K562 (cell line): ENCODE results near the gene ZMIZ1. TPM values are rescaled to one million over a fixed set of nuclear protein-coding genes. Genes with fewer than 3 reads are reported as not detected.

Experiments
- ATAC-seq: fragments of 200-7000 bp; cut with Tn5 transposase; 3 replicates; pipeline ENCODE4 v1.9.1; 2020; ENCODE audit warnings: moderate library complexity
- BruUV-seq: library from RNA; stranded (reverse); fragments of 400-500 nt; replicated peaks from 2 replicates; lab custom pipeline; 2021; lab: Mats Ljungman, UMichigan
- CTCF ChIA-PET: fragments of 300-600 bp; formaldehyde crosslinking; extraction: SDS; loops from one replicate; lab custom pipeline; 2021; ENCODE audit warnings: low intra/inter-chr PET ratio; lab: Yijun Ruan, JAX
- POLR2A ChIA-PET: fragments of 300-600, 350-650 bp; sonication (Branson Sonifier 250); formaldehyde crosslinking; extraction: SDS; loops from one replicate; lab custom pipeline; 2021; ENCODE audit warnings: antibody characterized with exemption, inconsistent platforms; lab: Yijun Ruan, JAX
- DNase-seq, 4 experiments: peaks; one replicate each; pipeline versions ENCODE4 v3.0.0 to v3.0.0-alpha.2; 2011 to 2018; ENCODE audit warnings: low spot score in 3 of 4, mixed read lengths in 3 of 4; ENCODE audit errors: extremely low read depth in 1 of 4
- FAIRE-seq: peaks from 2 replicates; lab custom pipeline; 2011; peaks lifted over from hg19 to GRCh38; lab: Jason Lieb, UNC
- H2AFZ ChIP-seq: 2 replicates; pipeline ENCODE4 v1.6.0; 2011; ENCODE audit warnings: low read depth, low read length, control low read depth, inconsistent platforms
- H3K27ac ChIP-seq: fragments of 200-600 bp; 3 replicates; pipeline ENCODE4 v1.8.0; 2011; ENCODE audit warnings: low read depth, mild to moderate bottlenecking, control low read depth, inconsistent platforms, low read length, moderate library complexity, mixed read lengths; ENCODE audit errors: extremely low read depth
- H3K27me3 ChIP-seq, 2 experiments: fragments of 300-600 bp in 1 of 2; 2 replicates in 1 of 2; 3 replicates in 1 of 2; pipeline versions ENCODE4 v1.6.0 to v1.8.0; 2011; ENCODE audit warnings: inconsistent platforms in 2 of 2, low read length in 2 of 2, mild to moderate bottlenecking in 1 of 2, mixed read lengths in 1 of 2, moderate library complexity in 1 of 2; ENCODE audit not compliant: control insufficient read depth in 2 of 2, insufficient read depth in 2 of 2
- H3K36me3 ChIP-seq: fragments of 300-600 bp; 3 replicates; pipeline ENCODE4 v1.8.0; 2011; ENCODE audit warnings: mild to moderate bottlenecking, low read length, inconsistent platforms; ENCODE audit not compliant: control insufficient read depth, insufficient read depth
- H3K4me1 ChIP-seq, 2 experiments: fragments of 200-600 bp in 1 of 2; replicated peaks in 1 of 2; 2 replicates in 1 of 2; 3 replicates in 1 of 2; pipeline versions ENCODE4 v1.5.1 to v1.8.0; 2011; ENCODE audit warnings: inconsistent platforms in 2 of 2, low read length in 2 of 2, mild to moderate bottlenecking in 1 of 2, mixed read lengths in 1 of 2, moderate library complexity in 1 of 2; ENCODE audit not compliant: control insufficient read depth in 2 of 2, insufficient read depth in 2 of 2
- H3K4me2 ChIP-seq: 2 replicates; pipeline ENCODE4 v1.6.1; 2011; ENCODE audit warnings: low read length, control low read depth, inconsistent platforms, mixed read lengths; ENCODE audit not compliant: insufficient read depth
- H3K4me3 ChIP-seq: fragments of 200-600 bp; sonication (generic), shearing (Covaris generic); 2 replicates; pipeline ENCODE4 v1.5.1; 2016; ENCODE audit warnings: control low read depth, inconsistent platforms
- H3K79me2 ChIP-seq: fragments of 200-600 bp; 3 replicates; pipeline ENCODE4 v1.8.0; 2011; ENCODE audit warnings: low read length, inconsistent platforms; ENCODE audit not compliant: control insufficient read depth, insufficient read depth
- H3K9ac ChIP-seq, 2 experiments: 2 replicates each; pipeline versions ENCODE4 v1.6.0 to v1.6.1; 2011; ENCODE audit warnings: low read depth in 2 of 2, low read length in 2 of 2, control low read depth in 1 of 2, inconsistent platforms in 1 of 2, mild to moderate bottlenecking in 1 of 2, mixed read lengths in 1 of 2; ENCODE audit not compliant: insufficient read depth in 1 of 2
- H3K9me1 ChIP-seq: one replicate; pipeline ENCODE4 v1.6.0; 2011; ENCODE audit warnings: inconsistent platforms, mild to moderate bottlenecking, low read length, moderate library complexity; ENCODE audit not compliant: control insufficient read depth, insufficient read depth
- H3K9me3 ChIP-seq: replicated peaks from 2 replicates; pipeline ENCODE4 v1.5.1; 2011; ENCODE audit warnings: low read depth, low read length, inconsistent platforms; ENCODE audit not compliant: control insufficient read depth, insufficient read depth
- H4K20me1 ChIP-seq: replicated peaks from 2 replicates; pipeline ENCODE4 v1.6.1; 2011; ENCODE audit warnings: low read length, inconsistent platforms, mixed read lengths; ENCODE audit not compliant: control insufficient read depth, insufficient read depth
- C11orf30 ChIP-seq: fragments of 450-650 bp; IDR thresholded peaks from 2 replicates; pipeline ENCODE4 v1.6.1; 2016; ENCODE audit warnings: low read depth, mild to moderate bottlenecking
- EGR1 ChIP-seq: fragments of 450-650 bp; conservative IDR thresholded peaks from 2 replicates; pipeline ENCODE4 v1.6.1; 2017; ENCODE audit warnings: mild to moderate bottlenecking
- MAZ ChIP-seq, 2 experiments: fragments of 450-650 bp in 1 of 2; sonication (generic) in 1 of 2; formaldehyde crosslinking; IDR thresholded peaks in 1 of 2; conservative IDR thresholded peaks in 1 of 2; 2 replicates each; pipeline versions ENCODE4 v1.4.0 to v1.5.0; 2020; ENCODE audit warnings: mild to moderate bottlenecking in 1 of 2, missing genetic modification reagents in 1 of 2
- MEIS2 ChIP-seq: fragments of 450-650 bp; IDR thresholded peaks from 2 replicates; pipeline ENCODE4 v1.6.1; 2014; ENCODE audit warnings: mild to moderate bottlenecking; ENCODE audit not compliant: partially characterized antibody
- NR3C1 ChIP-seq: sonication (generic); formaldehyde crosslinking; IDR thresholded peaks from 2 replicates; pipeline ENCODE4 v1.8.1; 2022; ENCODE audit warnings: missing genetic modification reagents
- RUNX1 ChIP-seq: sonication (generic); IDR thresholded peaks from 2 replicates; pipeline ENCODE4 v1.6.1; 2016; ENCODE audit warnings: antibody characterized with exemption, low read depth
- TAF15 ChIP-seq: fragments of 200-400 bp; formaldehyde crosslinking; IDR thresholded peaks from 2 replicates; pipeline ENCODE4 v1.6.1; 2017; ENCODE audit warnings: mild to moderate bottlenecking, low read depth, low read length, moderate library complexity
- WGBS: fragments of 100-300 bp; shearing (Covaris generic); methylation state at CpG from one replicate; pipeline ENCODE4 v1.1.6; 2016; ENCODE audit warnings: low coverage, mixed read lengths; ENCODE audit not compliant: insufficient coverage; ENCODE audit errors: missing lambda C conversion rate; 5-methylcytosine and 5-hydroxymethylcytosine counted together
- in situ Hi-C: fragments of 300-500 bp; cut with MboI; formaldehyde crosslinking; loops from 4 replicates; pipeline ENCODE4 v1.15.0; 2018; ENCODE audit warnings: inconsistent platforms, mixed read lengths
- intact Hi-C: fragments of 100-400 bp; cut with micrococcal nuclease; formaldehyde crosslinking; loops from 2 replicates; pipeline ENCODE4 v1.14.2; 2022
- polyA plus RNA-seq, 8 experiments: library from polyadenylated mRNA; depleted of rRNA in 4 of 8; stranded (reverse) in 5 of 8; unstranded in 3 of 8; fragments of >200 nt; fragmentation: Nextera tagmentation in 2 of 8; fragmentation: Illumina TruSeq in 1 of 8; extraction: Ambion mirVana in 2 of 8; extraction: Trizol in 1 of 8; gene quantifications; 2 replicates each; pipeline versions ENCODE4 v1.2.1 to v1.2.3, GENCODE V29; 2011 to 2014; ENCODE audit warnings: inconsistent platforms in 1 of 8, missing spikeins in 1 of 8
- total RNA-seq, 7 experiments: library from RNA; depleted of rRNA in 6 of 7; stranded (reverse); fragments of >200 nt in 6 of 7; fragmentation: Illumina TruSeq in 2 of 7; extraction: Trizol in 2 of 7; gene quantifications; 2 replicates each; pipeline versions ENCODE4 v1.2.1 to v1.2.3, GENCODE V29; 2011 to 2021; ENCODE audit warnings: low replicate concordance in 1 of 7
- TF ChIP-seq, protein P1 (sequence below): fragments of 250-450 bp; sonication (Bioruptor Pico); IDR thresholded peaks from 2 replicates; pipeline ENCODE4 v1.4.0; 2020
- TF ChIP-seq, protein P2 (sequence below): fragments of 250-450 bp; sonication (Bioruptor Pico); IDR thresholded peaks from 2 replicates; pipeline ENCODE4 v1.5.0; 2022; ENCODE audit warnings: mild to moderate bottlenecking
- TF ChIP-seq, protein P3 (sequence below): fragments of 250-450 bp; sonication (Bioruptor Pico); IDR thresholded peaks from 2 replicates; pipeline ENCODE4 v1.8.0; 2022; ENCODE audit warnings: inconsistent platforms

ZMIZ1 gene
- total and polyA plus RNA-seq, 9 of the 15 experiments (the other 6 are each of a cell fraction or from before 2014, with no cell fraction given): 1.0 to 37.3 (median 4.3) TPM

DNA sequence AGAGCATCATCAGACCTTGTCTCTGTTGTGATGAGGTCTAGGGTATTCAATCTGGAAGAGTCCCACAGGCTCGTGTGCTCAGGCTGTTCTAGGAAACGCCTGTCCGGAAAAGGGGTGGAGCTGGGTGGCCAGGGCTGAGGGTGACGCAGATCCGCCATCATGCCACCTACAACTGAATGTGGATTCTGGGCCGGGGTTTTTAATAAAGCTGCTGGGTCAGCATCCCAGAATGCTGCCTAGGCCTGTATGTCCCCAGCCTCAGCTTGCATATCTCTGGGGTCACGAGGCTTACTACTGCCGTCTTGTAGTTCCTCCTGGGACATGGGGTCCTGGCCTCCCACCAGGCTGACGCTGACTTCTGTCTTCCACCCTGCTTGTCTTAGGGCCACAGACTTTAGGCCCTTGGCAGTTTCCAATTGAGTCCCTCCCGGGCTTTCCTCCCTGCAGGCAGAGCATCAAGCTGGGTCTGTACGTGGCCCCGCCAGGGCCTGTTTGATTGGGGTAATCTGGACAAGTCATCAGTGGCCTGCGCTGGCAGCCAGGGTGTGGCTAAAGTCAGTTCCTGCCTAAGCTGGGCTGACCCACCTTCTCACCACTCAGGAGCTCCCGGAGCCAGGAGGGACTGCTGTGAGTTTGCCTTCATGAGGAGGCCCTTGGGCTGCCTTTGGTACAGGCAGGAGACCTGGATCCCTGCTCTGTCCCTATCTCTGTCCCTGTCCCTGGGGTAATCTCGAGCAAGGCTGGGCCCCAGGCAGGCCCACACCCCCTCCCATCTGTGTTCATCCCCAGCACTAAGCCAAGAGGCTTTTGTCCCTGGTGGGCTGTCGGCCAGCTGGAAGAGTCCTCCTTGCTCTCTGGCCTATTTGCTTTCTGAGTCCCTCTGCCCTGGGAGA, 79.9 kb downstream of the ZMIZ1 start:
- DNase-seq: peak; percentile 78 to 93 (median 83)
- Histone ChIP-seq H3K79me2 (peaks cover 23% of the 10 kb centered on the region; the same call in 2 of the 3 replicates), H3K9me3 (no peaks in the 10 kb centered on the region), H3K9me1 (peaks cover 7% of the 10 kb centered on the region), H3K27ac (peak overlapping the region; percentile 85), H2AFZ (peak overlapping the region; percentile 58), H4K20me1 (no peaks in the 10 kb centered on the region), H3K27me3 (no peaks in the 10 kb centered on the region), H3K4me1 (peaks cover 92 to 93% of the 10 kb centered on the region in 2 experiments), H3K4me3 (peak overlapping the region; percentile 22), H3K4me2 (peak overlapping the region; percentile 77), H3K36me3 (peaks cover 20% of the 10 kb centered on the region; the same call in 1 of the 3 replicates), H3K9ac (peak overlapping the region; percentile 76 to 89)
- peak; percentile 71 for ATAC-seq
- WGBS: 12% methylated on average over 16 of the region's 16 CpGs
- CTCF ChIA-PET: no interaction called here
- BruUV-seq: no TSS peak
- peak; percentile 94 for FAIRE-seq
- intact Hi-C loops: loop anchor here (1.0 to 5.0 kb wide), 3 partner anchors 47 to 81 kb away; partner anchors contain the start of gene ZMIZ1
- in situ Hi-C loops: no loop called here
- POLR2A ChIA-PET: interaction anchor here (0.6 to 2.8 kb wide), 16 partner anchors 10 to 1426 kb away, joined by 3 to 20 read pairs (median 4); no protein-coding TSS in a partner anchor
- TF ChIP-seq RUNX1 (peak; percentile 64), C11orf30 (peak; percentile 76), EGR1 (no peak), MAZ (CRISPR knock-in tag; conservative IDR thresholded peaks at IDR 0.05 in 1 of 2, IDR thresholded peaks at IDR 0.05 in 1 of 2) (peak; percentile 64 to 83; a peak in 3 of 4 replicates), MEIS2 (peak; percentile 75), TAF15 (no peak), NR3C1 (CRISPR knock-in tag) (no peak)
- TF ChIP-seq, protein P1, sequence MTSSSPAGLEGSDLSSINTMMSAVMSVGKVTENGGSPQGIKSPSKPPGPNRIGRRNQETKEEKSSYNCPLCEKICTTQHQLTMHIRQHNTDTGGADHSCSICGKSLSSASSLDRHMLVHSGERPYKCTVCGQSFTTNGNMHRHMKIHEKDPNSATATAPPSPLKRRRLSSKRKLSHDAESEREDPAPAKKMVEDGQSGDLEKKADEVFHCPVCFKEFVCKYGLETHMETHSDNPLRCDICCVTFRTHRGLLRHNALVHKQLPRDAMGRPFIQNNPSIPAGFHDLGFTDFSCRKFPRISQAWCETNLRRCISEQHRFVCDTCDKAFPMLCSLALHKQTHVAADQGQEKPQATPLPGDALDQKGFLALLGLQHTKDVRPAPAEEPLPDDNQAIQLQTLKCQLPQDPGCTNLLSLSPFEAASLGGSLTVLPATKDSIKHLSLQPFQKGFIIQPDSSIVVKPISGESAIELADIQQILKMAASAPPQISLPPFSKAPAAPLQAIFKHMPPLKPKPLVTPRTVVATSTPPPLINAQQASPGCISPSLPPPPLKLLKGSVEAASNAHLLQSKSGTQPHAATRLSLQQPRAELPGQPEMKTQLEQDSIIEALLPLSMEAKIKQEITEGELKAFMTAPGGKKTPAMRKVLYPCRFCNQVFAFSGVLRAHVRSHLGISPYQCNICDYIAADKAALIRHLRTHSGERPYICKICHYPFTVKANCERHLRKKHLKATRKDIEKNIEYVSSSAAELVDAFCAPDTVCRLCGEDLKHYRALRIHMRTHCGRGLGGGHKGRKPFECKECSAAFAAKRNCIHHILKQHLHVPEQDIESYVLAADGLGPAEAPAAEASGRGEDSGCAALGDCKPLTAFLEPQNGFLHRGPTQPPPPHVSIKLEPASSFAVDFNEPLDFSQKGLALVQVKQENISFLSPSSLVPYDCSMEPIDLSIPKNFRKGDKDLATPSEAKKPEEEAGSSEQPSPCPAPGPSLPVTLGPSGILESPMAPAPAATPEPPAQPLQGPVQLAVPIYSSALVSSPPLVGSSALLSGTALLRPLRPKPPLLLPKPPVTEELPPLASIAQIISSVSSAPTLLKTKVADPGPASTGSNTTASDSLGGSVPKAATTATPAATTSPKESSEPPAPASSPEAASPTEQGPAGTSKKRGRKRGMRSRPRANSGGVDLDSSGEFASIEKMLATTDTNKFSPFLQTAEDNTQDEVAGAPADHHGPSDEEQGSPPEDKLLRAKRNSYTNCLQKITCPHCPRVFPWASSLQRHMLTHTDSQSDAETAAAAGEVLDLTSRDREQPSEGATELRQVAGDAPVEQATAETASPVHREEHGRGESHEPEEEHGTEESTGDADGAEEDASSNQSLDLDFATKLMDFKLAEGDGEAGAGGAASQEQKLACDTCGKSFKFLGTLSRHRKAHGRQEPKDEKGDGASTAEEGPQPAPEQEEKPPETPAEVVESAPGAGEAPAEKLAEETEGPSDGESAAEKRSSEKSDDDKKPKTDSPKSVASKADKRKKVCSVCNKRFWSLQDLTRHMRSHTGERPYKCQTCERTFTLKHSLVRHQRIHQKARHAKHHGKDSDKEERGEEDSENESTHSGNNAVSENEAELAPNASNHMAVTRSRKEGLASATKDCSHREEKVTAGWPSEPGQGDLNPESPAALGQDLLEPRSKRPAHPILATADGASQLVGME (CRISPR knock-in tag): no peak; the same call in 1 of the 2 replicates
- TF ChIP-seq, protein P2, sequence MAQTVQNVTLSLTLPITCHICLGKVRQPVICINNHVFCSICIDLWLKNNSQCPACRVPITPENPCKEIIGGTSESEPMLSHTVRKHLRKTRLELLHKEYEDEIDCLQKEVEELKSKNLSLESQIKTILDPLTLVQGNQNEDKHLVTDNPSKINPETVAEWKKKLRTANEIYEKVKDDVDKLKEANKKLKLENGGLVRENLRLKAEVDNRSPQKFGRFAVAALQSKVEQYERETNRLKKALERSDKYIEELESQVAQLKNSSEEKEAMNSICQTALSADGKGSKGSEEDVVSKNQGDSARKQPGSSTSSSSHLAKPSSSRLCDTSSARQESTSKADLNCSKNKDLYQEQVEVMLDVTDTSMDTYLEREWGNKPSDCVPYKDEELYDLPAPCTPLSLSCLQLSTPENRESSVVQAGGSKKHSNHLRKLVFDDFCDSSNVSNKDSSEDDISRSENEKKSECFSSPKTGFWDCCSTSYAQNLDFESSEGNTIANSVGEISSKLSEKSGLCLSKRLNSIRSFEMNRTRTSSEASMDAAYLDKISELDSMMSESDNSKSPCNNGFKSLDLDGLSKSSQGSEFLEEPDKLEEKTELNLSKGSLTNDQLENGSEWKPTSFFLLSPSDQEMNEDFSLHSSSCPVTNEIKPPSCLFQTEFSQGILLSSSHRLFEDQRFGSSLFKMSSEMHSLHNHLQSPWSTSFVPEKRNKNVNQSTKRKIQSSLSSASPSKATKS (CRISPR knock-in tag): no peak
- TF ChIP-seq, protein P3, sequence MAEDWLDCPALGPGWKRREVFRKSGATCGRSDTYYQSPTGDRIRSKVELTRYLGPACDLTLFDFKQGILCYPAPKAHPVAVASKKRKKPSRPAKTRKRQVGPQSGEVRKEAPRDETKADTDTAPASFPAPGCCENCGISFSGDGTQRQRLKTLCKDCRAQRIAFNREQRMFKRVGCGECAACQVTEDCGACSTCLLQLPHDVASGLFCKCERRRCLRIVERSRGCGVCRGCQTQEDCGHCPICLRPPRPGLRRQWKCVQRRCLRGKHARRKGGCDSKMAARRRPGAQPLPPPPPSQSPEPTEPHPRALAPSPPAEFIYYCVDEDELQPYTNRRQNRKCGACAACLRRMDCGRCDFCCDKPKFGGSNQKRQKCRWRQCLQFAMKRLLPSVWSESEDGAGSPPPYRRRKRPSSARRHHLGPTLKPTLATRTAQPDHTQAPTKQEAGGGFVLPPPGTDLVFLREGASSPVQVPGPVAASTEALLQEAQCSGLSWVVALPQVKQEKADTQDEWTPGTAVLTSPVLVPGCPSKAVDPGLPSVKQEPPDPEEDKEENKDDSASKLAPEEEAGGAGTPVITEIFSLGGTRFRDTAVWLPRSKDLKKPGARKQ: no peak
